ENCODE data around the gene CA9.

Gene CA9

DNA sequence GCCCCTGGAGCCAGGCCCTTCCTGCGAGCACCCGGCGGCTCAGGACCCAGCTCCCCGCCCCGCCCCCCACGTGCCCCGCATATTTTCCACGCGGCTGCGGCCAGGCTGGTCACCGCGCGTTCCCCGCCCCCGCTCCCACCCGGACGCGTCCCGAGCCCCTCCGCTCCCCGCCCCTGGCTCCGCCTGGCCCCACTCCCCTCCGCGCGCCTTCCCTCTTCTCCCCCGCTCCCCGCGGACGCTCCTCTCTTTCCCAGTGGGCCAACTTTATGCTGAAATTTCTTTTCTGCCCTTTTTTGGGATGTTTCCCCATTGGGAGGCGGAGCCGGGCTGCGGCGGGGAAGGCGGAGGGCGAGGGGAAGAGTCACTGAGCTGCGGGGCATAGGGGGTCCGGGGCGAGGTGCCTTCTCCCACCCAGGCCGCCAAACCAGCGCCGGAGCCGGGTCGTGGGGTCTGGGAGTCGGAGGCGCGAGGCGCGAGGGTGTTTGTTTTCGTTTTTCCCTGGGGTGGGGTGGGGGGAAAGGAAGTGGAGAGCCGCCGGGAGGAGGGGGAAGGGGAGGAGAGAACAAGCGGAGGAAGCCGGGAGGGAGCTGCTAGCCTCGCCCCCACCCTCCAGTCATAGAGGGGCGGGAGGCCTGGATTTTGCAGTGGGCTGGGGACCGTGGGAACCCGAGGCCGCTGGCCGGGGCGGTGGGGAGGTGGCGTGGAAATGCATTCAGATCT, 17.0 kb downstream of the CA9 start:
- Mint-ChIP-seq H3K27ac (peak overlapping the region; percentile 83), H3K4me3 (peak overlapping the region; percentile 95), H3K27me3 (no peaks in the 10 kb centered on the region), H3K9me3 (no peaks in the 10 kb centered on the region), H3K36me3 (no peaks in the 10 kb centered on the region), H3K4me1 (peaks cover 20% of the 10 kb centered on the region)
- peak; percentile 27 for ATAC-seq

DNA sequence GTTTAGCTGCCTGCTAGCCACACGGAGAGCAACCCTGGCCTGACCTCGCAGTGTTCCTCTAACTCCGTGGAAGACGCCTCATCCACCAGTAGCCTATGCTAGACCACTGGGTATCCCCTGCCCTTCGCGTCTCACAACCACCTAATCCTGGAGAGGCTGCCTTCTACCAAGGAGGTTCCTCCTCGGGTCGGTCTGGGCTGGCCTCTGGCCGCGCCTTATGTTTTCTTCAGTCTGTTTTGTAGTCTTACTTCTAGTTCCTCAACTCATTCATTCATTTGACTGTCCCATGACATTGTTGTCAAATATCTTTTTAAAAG, 17.6 kb downstream of the CA9 start:
- Mint-ChIP-seq H3K9me3 (no peaks in the 10 kb centered on the region), H3K27ac (peak overlapping the region; percentile 83), H3K4me1 (peaks cover 21% of the 10 kb centered on the region), H3K27me3 (no peaks in the 10 kb centered on the region), H3K4me3 (peak overlapping the region; percentile 95), H3K36me3 (peaks cover under 1% of the 10 kb centered on the region)
- peak; percentile 25 for ATAC-seq

DNA sequence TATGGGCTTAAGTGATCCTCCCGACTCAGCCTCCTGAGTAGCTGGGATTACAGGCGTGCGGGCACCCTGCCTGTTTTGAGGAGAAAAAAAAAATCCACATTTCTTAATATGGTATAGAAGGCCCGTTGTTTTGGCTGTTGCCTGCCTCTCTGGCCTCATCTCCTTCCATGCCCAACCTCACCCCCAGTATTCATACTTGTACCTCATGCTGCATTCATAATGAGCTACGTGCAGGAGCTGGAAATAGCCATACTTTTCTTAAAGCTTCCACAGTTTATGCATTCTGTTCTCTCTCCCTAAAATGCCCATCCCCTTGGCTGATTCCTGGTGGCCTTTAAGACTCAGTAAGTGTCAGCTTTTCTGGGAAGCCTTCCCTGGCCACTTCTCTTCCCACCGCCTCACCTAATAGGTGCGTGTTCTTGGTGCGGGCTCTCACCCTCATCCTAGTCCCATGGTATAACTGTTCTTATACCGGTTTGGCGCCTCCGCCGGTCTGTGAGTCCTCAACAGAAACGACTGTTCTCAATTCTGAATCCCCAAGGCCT, 18.1 kb downstream of the CA9 start:
- Mint-ChIP-seq H3K36me3 (peaks cover 6% of the 10 kb centered on the region), H3K4me1 (peaks cover 27% of the 10 kb centered on the region), H3K27me3 (no peaks in the 10 kb centered on the region), H3K27ac (peak overlapping the region; percentile 83), H3K4me3 (peak overlapping the region; percentile 4), H3K9me3 (no peaks in the 10 kb centered on the region)
- ATAC-seq, result no peak

DNA sequence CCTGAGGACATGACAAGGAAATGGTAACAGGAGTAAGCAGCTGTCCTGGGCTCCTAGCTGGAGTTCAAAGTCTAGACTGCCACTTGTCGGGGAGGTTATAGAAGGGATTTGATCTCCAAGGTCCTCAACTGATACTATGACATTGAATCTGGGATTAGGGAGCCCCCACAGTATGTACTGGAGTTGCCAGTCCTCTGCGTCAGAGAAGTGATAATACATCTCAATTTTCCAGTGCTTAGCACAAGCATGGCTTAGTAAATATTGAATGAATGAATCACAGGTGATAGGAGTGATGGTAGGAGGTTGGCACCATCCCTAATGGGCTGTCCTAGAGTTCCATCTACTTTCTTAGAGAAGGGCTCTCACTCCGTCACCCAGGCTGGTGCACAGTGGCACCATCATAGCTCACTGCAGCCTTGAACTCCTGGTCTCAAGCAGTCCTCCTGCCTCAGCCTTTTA, 22.2 kb downstream of the CA9 start:
- Mint-ChIP-seq H3K4me1 (peaks cover 17% of the 10 kb centered on the region), H3K9me3 (no peaks in the 10 kb centered on the region), H3K4me3 (no peak overlapping the region), H3K27me3 (no peaks in the 10 kb centered on the region), H3K36me3 (peaks cover 18% of the 10 kb centered on the region), H3K27ac (no peak overlapping the region)
- ATAC-seq, result no peak

DNA sequence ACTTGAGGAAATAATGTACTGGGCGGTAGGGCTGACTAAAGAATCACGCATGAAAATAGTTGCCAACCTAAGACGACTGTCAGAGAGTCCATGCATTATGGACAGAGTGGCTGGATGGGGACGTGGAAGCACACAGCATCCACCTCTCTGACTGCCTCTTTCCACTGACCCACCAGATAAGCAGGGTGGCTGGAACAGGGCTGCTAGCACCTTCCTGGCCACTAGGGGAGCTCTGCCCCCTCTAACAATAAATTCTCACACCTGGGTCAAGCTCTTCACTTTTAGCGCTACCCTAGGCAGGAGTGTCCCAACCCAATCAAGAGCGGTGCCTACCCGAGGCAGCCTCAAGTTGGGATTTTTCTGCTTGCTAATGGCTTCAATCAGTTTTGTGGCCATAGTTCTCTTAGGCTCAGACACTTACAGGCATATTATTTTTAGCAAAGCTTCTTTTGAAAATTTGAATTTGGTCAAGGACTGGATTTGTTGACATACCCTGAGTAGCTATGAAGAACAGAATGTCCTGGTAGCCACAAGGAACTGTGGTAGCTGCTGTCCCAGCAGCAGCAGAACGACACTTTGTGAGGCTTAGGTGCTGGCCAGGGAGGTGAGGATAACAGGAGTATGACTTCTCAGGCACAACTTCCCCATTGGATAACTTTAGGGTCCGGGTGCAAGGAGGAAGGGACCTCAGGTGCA, 22.9 kb downstream of the CA9 start:
- Mint-ChIP-seq H3K36me3 (peaks cover 18% of the 10 kb centered on the region), H3K27ac (peak overlapping the region; percentile 42), H3K4me3 (no peak overlapping the region), H3K9me3 (no peaks in the 10 kb centered on the region), H3K27me3 (no peaks in the 10 kb centered on the region), H3K4me1 (peaks cover 11% of the 10 kb centered on the region)
- peak; percentile 87 for ATAC-seq

DNA sequence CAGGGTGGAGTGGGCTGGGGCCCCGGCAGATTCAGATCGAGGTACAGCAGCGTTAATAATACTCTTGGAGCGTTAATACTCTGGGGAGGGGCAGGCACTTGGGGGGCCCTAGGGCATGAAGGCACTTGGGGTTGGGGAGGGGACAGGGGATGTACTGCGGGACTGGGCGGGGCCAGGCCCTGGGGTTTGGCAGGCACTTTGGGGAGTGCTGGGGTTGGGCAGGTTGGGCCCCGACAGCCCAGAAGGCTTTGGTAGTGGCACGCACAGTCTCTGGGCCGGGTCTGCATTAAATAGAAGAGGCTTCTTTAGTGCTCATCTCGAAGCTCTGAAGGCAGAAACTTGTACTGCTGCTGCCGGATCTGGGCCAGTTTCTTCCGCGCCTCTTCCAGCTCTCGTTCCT, 23.8 kb downstream of the CA9 start:
- peak; percentile 42 for ATAC-seq
- peaks cover 11% of the 10 kb centered on the region for H3K4me1 Mint-ChIP-seq
- H3K27ac Mint-ChIP-seq, result peak overlapping the region; percentile 42
- H3K36me3 Mint-ChIP-seq, result peaks cover 18% of the 10 kb centered on the region
- no peak overlapping the region for H3K4me3 Mint-ChIP-seq
- H3K9me3 Mint-ChIP-seq, result no peaks in the 10 kb centered on the region
- H3K27me3 Mint-ChIP-seq, result no peaks in the 10 kb centered on the region

DNA sequence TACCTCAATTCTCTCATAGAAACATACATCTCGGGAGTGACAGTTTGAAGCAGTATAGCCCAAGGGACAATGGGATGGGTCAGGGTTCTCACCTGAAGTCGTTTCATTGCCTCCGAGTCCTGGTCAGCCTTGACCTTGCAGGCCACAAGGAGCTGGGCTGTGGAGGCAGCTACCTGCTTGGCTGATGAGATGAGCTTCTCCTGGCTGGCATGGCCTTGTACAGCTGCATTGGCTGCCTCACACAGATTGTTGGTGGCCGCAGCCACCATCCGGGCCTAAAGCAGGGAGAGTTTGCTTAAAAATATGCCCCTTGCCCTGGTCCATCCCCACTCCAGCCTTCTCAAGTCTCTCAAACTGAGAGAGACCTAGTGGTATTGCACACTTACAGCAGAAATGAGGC, 24.5 kb downstream of the CA9 start:
- H3K4me1 Mint-ChIP-seq, result peaks cover 11% of the 10 kb centered on the region
- H3K9me3 Mint-ChIP-seq, result no peaks in the 10 kb centered on the region

DNA sequence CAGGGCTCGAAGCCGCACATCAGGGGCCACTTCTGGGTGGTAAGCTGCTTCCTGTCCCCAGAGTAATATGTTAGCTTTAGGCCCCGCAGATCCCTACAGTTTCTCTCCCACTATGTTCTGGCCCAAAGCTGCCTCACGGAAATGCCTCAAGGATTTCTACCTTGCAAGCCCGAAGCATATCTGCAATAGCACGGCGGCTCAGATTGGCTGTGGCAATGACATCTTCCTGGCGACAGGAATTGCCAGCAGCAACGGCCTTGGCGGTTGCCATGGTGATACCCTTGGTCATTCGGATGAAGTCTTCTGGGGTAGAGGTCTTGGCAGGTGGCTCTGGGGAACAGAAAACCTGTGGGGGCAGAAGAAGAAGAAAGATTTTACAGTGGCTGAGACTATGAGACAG, 26.3 kb downstream of the CA9 start:
- H3K4me1 Mint-ChIP-seq, result peaks cover 11% of the 10 kb centered on the region
- no peak for ATAC-seq
- peaks cover 31% of the 10 kb centered on the region for H3K36me3 Mint-ChIP-seq
- H3K9me3 Mint-ChIP-seq, result no peaks in the 10 kb centered on the region
- H3K27me3 Mint-ChIP-seq, result no peaks in the 10 kb centered on the region
- no peak overlapping the region for H3K4me3 Mint-ChIP-seq
- no peak overlapping the region for H3K27ac Mint-ChIP-seq

More for the DNA sequence above, 24.5 kb downstream of the CA9 start:
- Mint-ChIP-seq H3K4me3 (no peak overlapping the region), H3K27me3 (no peaks in the 10 kb centered on the region), H3K36me3 (peaks cover 18% of the 10 kb centered on the region), H3K27ac (no peak overlapping the region)
- no peak for ATAC-seq

DNA sequence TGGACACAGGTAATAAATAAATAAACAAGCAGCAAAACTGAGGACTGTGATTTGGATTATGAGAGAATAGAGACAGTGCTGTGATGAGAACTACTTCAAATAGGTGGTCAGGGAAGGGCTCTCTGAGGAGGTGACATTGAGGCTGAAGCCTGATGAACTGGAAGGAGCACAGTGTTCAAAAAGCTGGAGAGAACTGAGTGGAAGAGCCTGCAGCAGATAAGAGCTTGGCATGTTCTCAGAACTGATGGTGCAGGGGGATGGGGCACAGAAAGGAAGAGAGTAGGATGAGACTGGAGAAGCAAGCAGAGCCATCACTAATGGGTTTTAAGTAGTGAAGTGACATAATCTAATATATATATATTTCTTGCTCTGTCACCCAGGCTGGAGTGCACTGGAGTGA, 27.2 kb downstream of the CA9 start:
- no peaks in the 10 kb centered on the region for H3K9me3 Mint-ChIP-seq
- no peak overlapping the region for H3K4me3 Mint-ChIP-seq
- H3K36me3 Mint-ChIP-seq, result peaks cover 31% of the 10 kb centered on the region
- no peak for ATAC-seq
- H3K4me1 Mint-ChIP-seq, result peaks cover 11% of the 10 kb centered on the region
- H3K27me3 Mint-ChIP-seq, result no peaks in the 10 kb centered on the region
- H3K27ac Mint-ChIP-seq, result no peak overlapping the region

DNA sequence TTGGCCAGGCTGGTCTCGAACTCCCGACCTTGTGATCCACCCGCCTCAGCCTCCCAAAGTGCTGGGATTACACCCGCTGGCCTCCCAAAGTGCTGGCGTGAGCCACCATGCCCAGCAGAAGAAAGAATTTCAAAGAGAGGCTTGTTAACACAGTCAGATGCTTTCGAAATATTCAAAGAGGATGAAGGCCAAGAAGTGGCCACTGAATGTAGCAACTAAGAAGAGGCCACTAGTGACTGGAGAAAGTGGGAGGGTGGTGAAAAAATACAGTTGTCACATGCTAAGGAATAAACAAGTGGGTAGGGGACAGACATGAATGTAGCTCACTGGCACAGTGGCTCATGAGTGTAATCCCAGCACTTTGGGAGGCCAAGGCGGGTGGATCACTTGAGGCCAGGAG, 29.0 kb downstream of the CA9 start:
- no peaks in the 10 kb centered on the region for H3K27me3 Mint-ChIP-seq
- H3K27ac Mint-ChIP-seq, result no peak overlapping the region

DNA sequence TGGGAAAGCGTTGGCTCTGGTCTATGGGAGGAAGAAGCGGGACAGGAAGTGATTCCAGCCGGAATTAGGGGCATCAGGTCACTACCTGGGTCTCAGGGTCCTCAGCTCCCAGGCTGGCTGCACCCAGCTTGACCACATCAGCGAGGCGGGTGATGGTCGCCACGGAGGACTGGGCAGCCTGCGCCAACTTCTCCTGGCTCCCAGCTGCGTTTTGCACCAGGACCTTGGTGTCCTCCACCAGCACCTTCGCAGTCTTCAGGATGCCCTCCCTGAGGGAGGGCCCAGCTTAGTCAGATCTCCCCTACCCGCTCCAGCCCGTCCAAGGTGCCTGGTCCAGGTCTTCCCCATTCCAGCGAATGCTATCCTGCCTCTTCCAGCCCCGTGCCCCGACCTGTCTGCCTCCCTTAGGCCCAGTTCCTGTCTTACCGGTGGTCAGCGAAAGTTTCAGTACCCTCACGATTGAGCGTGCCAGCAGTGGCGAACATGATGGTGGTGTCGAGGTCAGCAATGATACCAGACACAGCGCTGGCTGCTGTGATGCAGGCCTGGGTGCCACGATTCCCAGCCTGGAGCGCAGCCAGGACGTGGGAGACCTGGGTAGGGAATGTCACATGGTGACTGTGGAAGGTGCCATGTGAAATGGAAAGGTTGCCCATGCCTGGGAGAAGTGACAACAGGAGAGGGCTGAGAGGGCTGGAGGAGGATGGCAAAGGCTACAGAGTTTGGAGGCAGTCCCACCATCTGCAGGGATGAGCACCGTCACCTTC, 30.4 kb downstream of the CA9 start:
- Mint-ChIP-seq H3K27me3 (no peaks in the 10 kb centered on the region), H3K27ac (peak overlapping the region; percentile 18), H3K4me1 (no peaks in the 10 kb centered on the region), H3K9me3 (no peaks in the 10 kb centered on the region), H3K36me3 (peaks cover 40% of the 10 kb centered on the region), H3K4me3 (no peak overlapping the region)
- ATAC-seq, result no peak

More for the DNA sequence above, 29.0 kb downstream of the CA9 start:
- ATAC-seq, result no peak
- Mint-ChIP-seq H3K4me3 (no peak overlapping the region), H3K4me1 (no peaks in the 10 kb centered on the region), H3K36me3 (peaks cover 30% of the 10 kb centered on the region), H3K9me3 (no peaks in the 10 kb centered on the region)

DNA sequence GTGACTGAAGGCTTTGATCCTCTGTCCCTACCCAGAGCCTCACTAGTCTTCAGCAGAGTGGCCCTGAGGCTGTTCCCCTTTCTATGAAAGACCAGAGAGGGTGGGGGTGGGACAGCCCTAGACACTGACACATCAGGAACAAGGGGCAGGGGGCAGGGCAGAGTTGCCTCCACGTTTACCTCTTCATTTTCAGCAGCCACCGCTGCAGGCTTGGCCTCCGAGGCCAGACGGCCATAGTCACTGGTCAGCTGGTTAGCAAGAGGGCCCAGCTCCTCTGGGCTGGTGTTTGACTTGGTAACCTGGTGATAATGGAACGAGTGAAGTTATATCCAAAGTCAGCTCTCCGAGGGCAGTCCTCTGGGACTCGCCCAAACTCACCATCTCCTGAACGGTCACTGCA, 31.6 kb downstream of the CA9 start:
- peaks cover 45% of the 10 kb centered on the region for H3K36me3 Mint-ChIP-seq
- H3K9me3 Mint-ChIP-seq, result no peaks in the 10 kb centered on the region
- H3K4me3 Mint-ChIP-seq, result no peak overlapping the region
- H3K27me3 Mint-ChIP-seq, result no peaks in the 10 kb centered on the region
- H3K27ac Mint-ChIP-seq, result no peak overlapping the region
- no peak for ATAC-seq
- no peaks in the 10 kb centered on the region for H3K4me1 Mint-ChIP-seq

DNA sequence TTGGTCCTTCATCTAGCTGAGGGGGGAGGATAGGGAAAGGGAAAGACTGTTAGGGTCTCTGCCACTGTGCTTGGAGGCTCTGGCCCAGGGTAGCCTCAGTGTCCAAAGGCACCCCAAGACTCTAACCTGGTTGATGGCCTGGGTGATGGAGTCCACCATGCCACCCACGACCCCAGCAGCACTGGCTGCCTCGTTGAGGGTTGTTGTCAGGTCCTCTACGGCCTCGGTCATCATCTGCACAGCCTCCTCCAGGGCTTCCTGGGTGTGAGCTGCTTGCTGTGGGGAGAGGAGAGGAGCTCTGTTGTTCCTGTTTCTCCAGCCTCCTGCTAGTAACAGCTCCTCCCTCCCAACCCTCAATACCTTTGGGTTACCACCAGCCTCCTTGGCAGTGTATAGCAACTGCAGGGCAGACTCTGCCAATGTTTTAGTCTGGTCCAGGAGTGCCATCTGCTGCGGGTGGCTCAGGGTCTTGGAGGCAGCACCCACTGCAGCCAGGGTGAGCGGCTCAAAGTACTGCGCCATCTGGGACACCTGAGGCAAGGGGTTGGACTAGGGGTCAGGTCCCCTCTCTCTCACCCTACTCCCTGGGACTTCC, 32.2 kb downstream of the CA9 start:
- Mint-ChIP-seq H3K9me3 (no peaks in the 10 kb centered on the region), H3K4me1 (no peaks in the 10 kb centered on the region), H3K27me3 (no peaks in the 10 kb centered on the region), H3K4me3 (no peak overlapping the region), H3K27ac (no peak overlapping the region), H3K36me3 (peaks cover 51% of the 10 kb centered on the region)
- no peak for ATAC-seq

DNA sequence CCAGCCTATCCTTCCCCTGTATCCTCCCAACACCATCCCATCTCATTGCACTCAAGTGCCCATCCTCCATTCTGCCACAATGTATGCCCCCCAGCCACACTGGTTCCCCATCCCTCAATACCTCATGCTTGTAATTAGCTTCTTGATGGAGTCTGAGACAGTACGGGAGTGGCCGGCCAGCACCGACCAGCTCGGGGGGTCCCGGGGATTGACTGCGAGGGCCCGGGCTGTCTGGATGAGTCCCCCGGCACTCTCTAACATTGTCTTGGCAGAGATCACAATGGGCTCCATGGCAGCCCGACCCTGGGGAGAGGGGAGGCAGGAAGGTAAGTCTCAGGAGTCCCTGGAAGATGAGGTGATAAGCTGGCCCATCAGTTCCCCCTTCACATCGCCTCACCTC, 33.2 kb downstream of the CA9 start:
- Mint-ChIP-seq H3K4me3 (no peak overlapping the region), H3K4me1 (peaks cover 6% of the 10 kb centered on the region)

DNA sequence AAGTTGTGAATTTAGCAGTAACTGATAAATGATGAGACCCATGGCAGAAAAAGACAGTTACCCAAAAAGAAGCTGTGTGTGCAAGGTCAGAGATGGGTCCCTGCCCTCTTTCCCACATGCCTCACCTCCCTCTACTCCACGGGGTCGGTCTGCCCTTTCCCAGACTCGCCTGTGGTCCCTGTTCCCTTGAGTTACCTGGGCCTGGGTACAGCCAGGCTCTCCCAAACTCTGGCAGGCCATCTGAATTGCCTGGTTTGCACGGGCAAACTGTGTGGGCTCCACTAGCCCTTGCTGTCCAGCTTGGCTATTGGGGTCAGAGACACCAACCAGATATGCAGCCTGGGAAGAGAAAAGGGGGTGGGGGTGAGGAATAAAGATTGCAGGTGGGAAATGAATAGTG, 34.4 kb downstream of the CA9 start:
- peak overlapping the region; percentile 19 for H3K27ac Mint-ChIP-seq

More for the DNA sequence above, 33.2 kb downstream of the CA9 start:
- Mint-ChIP-seq H3K9me3 (no peaks in the 10 kb centered on the region), H3K27ac (peak overlapping the region; percentile 19), H3K27me3 (no peaks in the 10 kb centered on the region), H3K36me3 (peaks cover 61% of the 10 kb centered on the region)
- ATAC-seq, result no peak

More for the DNA sequence above, 34.4 kb downstream of the CA9 start:
- Mint-ChIP-seq H3K4me3 (no peak overlapping the region), H3K9me3 (no peaks in the 10 kb centered on the region), H3K36me3 (peaks cover 70% of the 10 kb centered on the region), H3K4me1 (peaks cover 6% of the 10 kb centered on the region), H3K27me3 (no peaks in the 10 kb centered on the region)
- ATAC-seq, result no peak

Measured in stimulated activated memory B cell treated with anti-CD40 and anti-IgM and Interleukin-4, amounts not matched to agents 10 μg/mL and 1 μg/mL and 100 μg/mL, for 72 hours (primary cell).